ENCODE measurements around the gene IRF3.

DNA sequence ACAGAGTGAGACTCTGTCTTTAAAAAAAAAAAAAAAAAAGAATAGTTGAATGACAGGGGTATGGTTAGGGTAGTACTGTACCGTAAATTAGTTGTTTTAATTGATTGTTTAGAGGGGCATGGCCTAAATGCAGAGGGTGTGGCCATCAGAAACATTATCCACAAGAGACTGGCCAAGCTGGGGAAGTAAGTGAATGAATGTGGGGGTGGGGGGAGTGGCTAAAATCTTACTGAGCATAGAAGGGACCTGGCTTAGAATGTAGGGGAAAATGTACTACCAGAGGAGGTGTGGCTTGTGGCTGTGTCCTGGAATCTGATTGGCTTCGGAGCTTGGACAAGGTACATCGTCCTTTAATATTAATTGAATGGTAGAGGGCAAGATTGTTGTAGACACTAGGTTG lies 3.9 kb upstream of the IRF3 start:
- TF ChIP-seq POLR2A (IDR thresholded peaks at IDR 0.05) (no peak), CTCF (IDR thresholded peaks at IDR 0.05) (no peak)
